ENCODE results near the gene PTPRD.

PTPRD gene

GRCh38 chr9:8585036-8585435, 2027.8 kb downstream of the PTPRD start:
- POLR2A ChIA-PET = no interaction called here
- H3K4me3 ChIP-seq (ENCODE audit: low read depth, low read length) = no peak overlapping the region
- H3K4me1 ChIP-seq (ENCODE audit: control insufficient read depth, insufficient read depth, low read length) = no peaks in the 10 kb centered on the region
- no peaks in the 10 kb centered on the region for H3K36me3 ChIP-seq (ENCODE audit: control insufficient read depth in 2 of 2, insufficient read depth in 1 of 2, low read length in 2 of 2)
- CTCF ChIA-PET = no interaction called here
- TF ChIP-seq ZNF785 (tag by site-specific recombination; IDR thresholded peaks at IDR 0.05) (no peak), ZNF302 (tag by site-specific recombination; IDR thresholded peaks at IDR 0.05; ENCODE audit: low read depth) (no peak), ZNF624 (tag by site-specific recombination; IDR thresholded peaks at IDR 0.05) (no peak), GFI1B (tag by site-specific recombination; IDR thresholded peaks at IDR 0.05) (no peak)
- H3K9me3 ChIP-seq (ENCODE audit: control insufficient read depth, insufficient read depth, low read depth, low read length) = no peaks in the 10 kb centered on the region
- H3K27ac ChIP-seq (ENCODE audit: extremely low read depth, low read depth, low read length) = no peak overlapping the region

- H3K4me1 ChIP-seq (ENCODE audit: control insufficient read depth, insufficient read depth, low read length) = no peaks in the 10 kb centered on the region
- H3K36me3 ChIP-seq (ENCODE audit: control insufficient read depth in 2 of 2, insufficient read depth in 1 of 2, low read length in 2 of 2) = no peaks in the 10 kb centered on the region
- ChIA-PET POLR2A (interaction anchor here (0.5 kb wide), 1 partner anchor 19 kb away, joined by 4 read pairs; no protein-coding TSS in a partner anchor), CTCF (no interaction called here)
- H3K9me3 ChIP-seq (ENCODE audit: control insufficient read depth, insufficient read depth, low read depth, low read length) = no peaks in the 10 kb centered on the region
- TF ChIP-seq SALL2 (tag by site-specific recombination; IDR thresholded peaks at IDR 0.05; ENCODE audit: borderline replicate concordance) = no peak
- TF ChIP-seq ZNF10 (tag by site-specific recombination; IDR thresholded peaks at IDR 0.05) = 0 out of 2 replicates have a peak, but pooled peaks have one; percentile 50
- no peak overlapping the region for H3K27ac ChIP-seq (ENCODE audit: extremely low read depth, low read depth, low read length)
- H3K4me3 ChIP-seq (ENCODE audit: low read depth, low read length) = no peak overlapping the region
Observed at GRCh38 chr9:8579661-8580060, 2033.1 kb downstream of the PTPRD start.

- Histone ChIP-seq H3K4me3 (ENCODE audit: low read depth, low read length) (no peak overlapping the region), H3K4me1 (ENCODE audit: control insufficient read depth, insufficient read depth, low read length) (no peaks in the 10 kb centered on the region), H3K27ac (ENCODE audit: extremely low read depth, low read depth, low read length) (no peak overlapping the region), H3K9me3 (ENCODE audit: control insufficient read depth, insufficient read depth, low read depth, low read length) (no peaks in the 10 kb centered on the region), H3K36me3 (ENCODE audit: control insufficient read depth in 2 of 2, insufficient read depth in 1 of 2, low read length in 2 of 2) (no peaks in the 10 kb centered on the region)
- POLR2A ChIA-PET = no interaction called here
- TF ChIP-seq MYNN (tag by site-specific recombination; IDR thresholded peaks at IDR 0.05; ENCODE audit: borderline replicate concordance) (no peak), ZNF549 (tag by site-specific recombination; IDR thresholded peaks at IDR 0.05) (no peak), ZNF473 (tag by site-specific recombination; IDR thresholded peaks at IDR 0.05) (no peak), TCF7L2 (IDR thresholded peaks at IDR 0.05; ENCODE audit: borderline replicate concordance, low read depth, low read length) (no peak), IKZF3 (tag by site-specific recombination; IDR thresholded peaks at IDR 0.05) (no peak), ZNF335 (tag by site-specific recombination; conservative IDR thresholded peaks at IDR 0.05) (no peak), ZNF791 (tag by site-specific recombination; IDR thresholded peaks at IDR 0.05) (no peak), ZNF223 (tag by site-specific recombination; IDR thresholded peaks at IDR 0.05) (no peak), ZNF785 (tag by site-specific recombination; IDR thresholded peaks at IDR 0.05) (no peak), ZNF571 (tag by site-specific recombination; IDR thresholded peaks at IDR 0.05) (no peak), ZNF174 (tag by site-specific recombination; IDR thresholded peaks at IDR 0.05) (no peak), ZNF558 (tag by site-specific recombination; IDR thresholded peaks at IDR 0.05) (no peak), ZNF561 (tag by site-specific recombination; IDR thresholded peaks at IDR 0.05; ENCODE audit: borderline replicate concordance) (no peak), PRDM10 (tag by site-specific recombination; IDR thresholded peaks at IDR 0.05) (no peak), REST (tag by site-specific recombination; IDR thresholded peaks at IDR 0.05) (no peak)
- CTCF ChIA-PET = interaction anchor here (0.7 kb wide), 1 partner anchor 61 kb away, joined by 3 read pairs; no protein-coding TSS in a partner anchor
Observed at GRCh38 chr9:8576741-8577140, 2036.1 kb downstream of the PTPRD start.
